ENCODE measurements around the gene UTF1. TPM values are rescaled to one million over a fixed set of nuclear protein-coding genes. Genes with fewer than 3 reads are reported as not detected.

Gene UTF1
- total RNA-seq, 6 experiments from 2014 or later = not detected

DNA sequence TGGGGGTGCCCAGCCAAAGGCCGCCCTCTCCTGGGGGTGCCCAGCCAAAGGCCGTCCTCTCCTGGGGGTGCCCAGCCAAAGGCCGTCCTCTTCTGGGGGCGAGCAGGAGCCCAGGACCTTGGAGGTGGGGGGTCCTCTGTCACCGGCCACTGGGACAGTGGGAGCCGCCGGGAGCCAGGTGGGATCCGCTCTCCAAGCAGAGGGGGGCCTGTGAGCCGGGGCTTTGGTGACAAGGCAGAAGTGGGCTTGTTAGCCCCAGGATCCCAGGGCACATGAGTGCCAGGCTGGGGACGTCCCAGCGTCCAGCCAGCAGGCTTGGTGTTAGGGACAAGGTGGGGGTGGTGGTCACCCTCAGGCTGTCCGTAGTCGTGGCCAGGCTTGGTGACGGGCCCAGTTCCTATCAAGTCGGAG is 29.4 kb upstream of the UTF1 start:
- no peaks in the 10 kb centered on the region; the same call in 1 of the 2 replicates for H3K27me3 Mint-ChIP-seq (ENCODE audit: insufficient read depth)
- TF ChIP-seq, protein P1, sequence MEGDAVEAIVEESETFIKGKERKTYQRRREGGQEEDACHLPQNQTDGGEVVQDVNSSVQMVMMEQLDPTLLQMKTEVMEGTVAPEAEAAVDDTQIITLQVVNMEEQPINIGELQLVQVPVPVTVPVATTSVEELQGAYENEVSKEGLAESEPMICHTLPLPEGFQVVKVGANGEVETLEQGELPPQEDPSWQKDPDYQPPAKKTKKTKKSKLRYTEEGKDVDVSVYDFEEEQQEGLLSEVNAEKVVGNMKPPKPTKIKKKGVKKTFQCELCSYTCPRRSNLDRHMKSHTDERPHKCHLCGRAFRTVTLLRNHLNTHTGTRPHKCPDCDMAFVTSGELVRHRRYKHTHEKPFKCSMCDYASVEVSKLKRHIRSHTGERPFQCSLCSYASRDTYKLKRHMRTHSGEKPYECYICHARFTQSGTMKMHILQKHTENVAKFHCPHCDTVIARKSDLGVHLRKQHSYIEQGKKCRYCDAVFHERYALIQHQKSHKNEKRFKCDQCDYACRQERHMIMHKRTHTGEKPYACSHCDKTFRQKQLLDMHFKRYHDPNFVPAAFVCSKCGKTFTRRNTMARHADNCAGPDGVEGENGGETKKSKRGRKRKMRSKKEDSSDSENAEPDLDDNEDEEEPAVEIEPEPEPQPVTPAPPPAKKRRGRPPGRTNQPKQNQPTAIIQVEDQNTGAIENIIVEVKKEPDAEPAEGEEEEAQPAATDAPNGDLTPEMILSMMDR (IDR thresholded peaks at IDR 0.05) = no peak

DNA sequence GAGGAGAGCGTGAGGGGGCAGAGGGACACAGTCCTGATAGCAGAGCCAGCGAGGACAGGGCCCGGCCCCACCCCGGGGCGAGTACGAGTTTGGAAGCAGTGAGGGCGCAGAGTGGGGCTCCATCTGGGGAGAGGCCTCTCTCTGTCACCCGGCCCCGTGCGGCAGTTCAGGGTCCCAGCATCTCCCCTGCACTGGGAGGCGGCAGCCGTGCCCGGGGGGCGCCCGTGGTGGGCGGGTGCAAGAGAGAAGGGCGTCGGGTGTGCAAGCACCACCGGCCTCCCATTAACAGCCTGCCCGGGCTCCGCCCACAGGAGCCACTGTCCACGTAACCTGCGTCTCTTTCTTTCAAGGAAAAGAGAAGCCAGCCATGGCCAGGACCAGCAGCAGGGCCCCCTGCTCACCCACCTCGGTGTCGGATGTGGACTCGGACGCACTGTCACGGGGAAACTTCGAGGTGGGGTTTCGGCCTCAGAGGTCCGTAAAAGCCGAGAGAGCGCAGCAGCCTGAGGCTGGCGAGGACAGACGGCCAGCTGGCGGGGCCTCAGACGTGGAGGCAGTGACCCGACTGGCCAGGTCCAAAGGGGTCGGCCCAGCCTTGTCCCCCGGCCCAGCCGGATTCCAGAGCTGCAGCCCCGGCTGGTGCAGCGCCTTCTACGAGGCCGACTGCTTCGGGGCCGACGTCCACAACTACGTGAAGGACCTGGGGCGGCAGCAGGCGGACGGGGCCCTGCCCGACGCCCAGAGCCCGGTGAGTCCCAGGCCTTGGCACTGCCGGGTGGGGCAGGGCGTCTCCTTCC is 28.7 kb upstream of the UTF1 start:
- Mint-ChIP-seq H3K4me3 (no peak overlapping the region), H3K36me3 (ENCODE audit: low read depth) (no peaks in the 10 kb centered on the region), H3K27me3 (ENCODE audit: insufficient read depth) (no peaks in the 10 kb centered on the region; the same call in 1 of the 2 replicates), H3K4me1 (ENCODE audit: low read depth) (no peaks in the 10 kb centered on the region), H3K9me3 (peaks cover 28% of the 10 kb centered on the region), H3K27ac (no peak overlapping the region)
- TF ChIP-seq, protein P1 (IDR thresholded peaks at IDR 0.05) = no peak
- no peak for DNase-seq

More for the DNA sequence above, 29.4 kb upstream of the UTF1 start:
- peaks cover 29% of the 10 kb centered on the region for H3K9me3 Mint-ChIP-seq
- H3K4me3 Mint-ChIP-seq = no peak overlapping the region
- H3K36me3 Mint-ChIP-seq (ENCODE audit: low read depth) = no peaks in the 10 kb centered on the region
- H3K27ac Mint-ChIP-seq = no peak overlapping the region
- no peaks in the 10 kb centered on the region for H3K4me1 Mint-ChIP-seq (ENCODE audit: low read depth)
- DNase-seq = no peak

DNA sequence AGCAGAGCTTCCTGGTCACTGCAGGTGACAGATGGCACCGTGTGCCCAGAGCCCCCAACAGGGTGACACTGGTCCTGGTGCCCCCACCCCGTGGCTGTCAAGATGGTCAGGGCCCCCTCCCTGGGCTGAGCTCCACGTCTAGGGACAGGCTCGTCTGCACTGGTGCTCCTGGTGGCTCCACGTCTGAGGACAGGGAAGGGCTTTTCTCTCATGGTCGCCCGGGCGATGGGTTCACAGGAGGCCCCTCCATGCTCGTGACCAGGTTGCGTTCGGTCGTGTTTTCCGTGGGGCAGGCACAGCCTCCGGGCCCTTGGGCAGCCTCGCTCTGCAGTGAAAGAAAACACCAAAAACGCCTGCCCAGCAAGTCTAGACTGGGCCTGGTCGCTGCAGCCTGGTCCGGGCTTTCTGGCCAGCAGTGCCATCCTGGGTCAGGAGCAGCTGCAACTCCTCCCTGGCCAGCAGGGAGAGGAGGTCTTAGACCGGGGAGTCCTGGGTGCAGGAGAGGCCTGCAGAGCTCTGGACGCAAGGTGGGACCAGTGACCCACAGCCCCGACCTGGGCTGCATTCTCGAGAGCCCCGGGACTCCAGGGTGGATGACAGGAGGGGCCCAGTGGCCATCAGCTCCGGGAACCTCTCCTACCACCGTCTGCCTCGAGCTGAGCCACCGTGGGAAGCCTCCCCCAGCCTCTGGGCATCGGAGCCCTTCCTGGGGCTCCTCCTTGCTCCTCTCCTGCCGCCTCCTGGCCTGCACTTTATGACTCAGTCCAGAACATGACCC is 27.9 kb upstream of the UTF1 start:
- H3K4me3 Mint-ChIP-seq = no peak overlapping the region
- peaks cover 23% of the 10 kb centered on the region for H3K9me3 Mint-ChIP-seq
- DNase-seq = no peak
- no peaks in the 10 kb centered on the region for H3K4me1 Mint-ChIP-seq (ENCODE audit: low read depth)
- H3K27me3 Mint-ChIP-seq (ENCODE audit: insufficient read depth) = no peaks in the 10 kb centered on the region; the same call in 1 of the 2 replicates
- no peak overlapping the region for H3K27ac Mint-ChIP-seq
- TF ChIP-seq, protein P1 (IDR thresholded peaks at IDR 0.05) = no peak
- no peaks in the 10 kb centered on the region for H3K36me3 Mint-ChIP-seq (ENCODE audit: low read depth)

DNA sequence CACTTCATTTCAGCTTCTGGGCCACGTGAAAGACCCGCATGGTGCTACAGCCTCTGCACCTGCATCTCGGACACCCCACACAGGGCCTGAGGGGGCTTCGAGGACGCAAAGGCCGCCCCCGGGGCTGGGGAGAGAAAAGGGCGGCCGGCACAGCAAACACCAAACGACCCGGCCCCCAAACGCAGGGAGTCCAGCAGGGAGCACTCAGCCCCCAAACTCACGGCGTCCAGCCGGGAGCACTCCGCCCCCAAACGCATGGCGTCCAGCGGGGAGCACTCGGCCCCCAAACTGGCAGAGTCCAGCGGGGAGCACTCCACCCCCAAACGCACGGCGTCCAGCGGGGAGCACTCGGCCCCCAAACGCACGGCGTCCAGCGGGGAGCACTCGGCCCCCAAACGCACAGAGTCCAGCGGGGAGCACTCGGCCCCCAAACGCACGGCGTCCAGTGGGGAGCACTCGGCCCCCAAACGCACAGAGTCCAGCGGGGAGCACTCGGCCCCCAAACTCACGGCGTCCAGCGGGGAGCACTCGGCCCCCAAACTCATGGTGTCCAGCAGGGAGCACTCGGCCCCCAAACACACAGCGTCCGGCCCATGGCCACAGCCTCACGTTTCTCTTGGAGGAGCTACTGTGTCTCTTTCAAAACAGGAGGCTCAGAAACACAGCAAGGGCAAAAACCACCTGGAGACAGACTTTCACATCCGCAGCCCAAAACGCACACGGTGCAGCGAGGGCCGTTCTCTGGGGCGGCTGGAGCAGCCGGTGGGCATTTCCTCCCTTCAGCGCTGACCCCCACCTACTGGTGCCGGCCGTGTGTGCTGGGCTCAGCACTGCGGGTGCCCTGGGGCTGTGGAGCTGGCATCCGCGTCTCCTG is 27.0 kb upstream of the UTF1 start:
- no peak overlapping the region for H3K4me3 Mint-ChIP-seq
- DNase-seq = no peak
- TF ChIP-seq, protein P1 (IDR thresholded peaks at IDR 0.05) = no peak
- no peaks in the 10 kb centered on the region for H3K36me3 Mint-ChIP-seq (ENCODE audit: low read depth)
- H3K9me3 Mint-ChIP-seq = peaks cover 23% of the 10 kb centered on the region
- no peaks in the 10 kb centered on the region; the same call in 1 of the 2 replicates for H3K27me3 Mint-ChIP-seq (ENCODE audit: insufficient read depth)
- H3K4me1 Mint-ChIP-seq (ENCODE audit: low read depth) = no peaks in the 10 kb centered on the region
- H3K27ac Mint-ChIP-seq = no peak overlapping the region

DNA sequence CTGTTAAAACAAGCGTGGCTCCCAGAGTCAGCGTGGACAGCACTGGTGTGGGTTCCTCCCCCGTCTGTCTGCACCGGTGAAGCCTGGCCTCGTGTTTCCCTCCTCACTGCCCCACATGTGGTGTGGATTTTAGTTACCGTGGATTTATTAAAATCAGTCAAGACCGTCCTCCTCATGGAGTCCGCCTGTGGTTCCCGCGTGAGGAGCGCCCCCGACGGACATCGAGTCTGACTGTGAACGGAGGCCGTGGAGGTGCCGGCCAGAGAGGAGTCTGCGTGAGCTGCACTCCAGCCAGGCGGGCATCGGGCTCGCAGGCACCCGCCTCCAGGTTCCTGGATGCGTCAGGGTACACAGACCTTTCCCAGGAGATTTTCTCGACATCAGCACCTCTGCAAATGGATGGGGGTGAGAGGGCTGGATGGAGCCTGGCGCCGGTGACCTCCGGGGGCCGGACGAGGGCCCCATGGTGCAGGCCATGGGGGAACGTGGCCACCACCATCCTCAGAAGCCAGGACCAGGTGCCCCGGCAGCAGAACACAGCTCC is 26.3 kb upstream of the UTF1 start:
- H3K4me1 Mint-ChIP-seq (ENCODE audit: low read depth) = no peaks in the 10 kb centered on the region
- DNase-seq = no peak
- no peaks in the 10 kb centered on the region for H3K36me3 Mint-ChIP-seq (ENCODE audit: low read depth)
- no peak overlapping the region for H3K4me3 Mint-ChIP-seq
- no peak overlapping the region for H3K27ac Mint-ChIP-seq
- H3K9me3 Mint-ChIP-seq = peaks cover 23% of the 10 kb centered on the region
- TF ChIP-seq, protein P1 (IDR thresholded peaks at IDR 0.05) = no peak
- H3K27me3 Mint-ChIP-seq (ENCODE audit: insufficient read depth) = no peaks in the 10 kb centered on the region; the same call in 1 of the 2 replicates

All from HFFc6 (cell line).